ENCODE measurements around the gene ARHGEF10L. TPM values are rescaled to one million over a fixed set of nuclear protein-coding genes. Genes with fewer than 3 reads are reported as not detected.

The ARHGEF10L gene
- total and polyA plus RNA-seq, 4 donors, result 20.7 to 61.0 (median 42.1) TPM

DNA sequence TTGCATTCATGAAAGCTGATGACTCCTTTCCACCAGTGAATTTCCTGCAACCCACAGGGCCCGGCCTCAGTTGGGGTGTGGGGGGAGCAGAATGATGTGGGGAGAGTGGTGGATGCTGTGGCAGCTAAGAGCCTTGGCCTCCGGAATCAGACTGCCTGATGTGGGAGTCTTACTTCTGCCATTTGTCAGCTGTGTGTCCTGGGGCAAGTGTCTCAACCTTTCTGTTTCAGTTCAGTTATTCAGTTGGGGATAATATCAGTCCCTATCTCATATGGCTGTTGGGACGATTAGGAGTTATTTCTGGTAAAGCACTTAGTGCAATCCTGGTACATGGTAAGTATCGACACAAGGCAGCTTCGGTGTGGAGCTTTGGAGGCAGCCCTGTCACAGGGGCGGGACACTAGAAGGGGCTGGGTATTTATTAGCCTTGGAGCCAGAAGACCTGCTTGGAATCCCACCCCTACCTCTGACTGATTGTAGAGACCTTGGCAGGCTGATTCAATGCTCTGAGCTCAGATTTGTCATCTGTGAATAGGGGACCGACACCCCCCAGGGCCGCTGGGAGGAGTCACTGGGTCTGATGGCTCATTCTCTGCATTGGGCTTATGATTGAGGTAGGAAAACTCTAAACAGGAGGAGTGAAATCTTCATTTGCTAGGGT is 19.6 kb downstream of the ARHGEF10L start:
- Histone ChIP-seq H3K4me1 (ENCODE audit: control insufficient read depth, insufficient read depth, low read length) (peaks cover 63% of the 10 kb centered on the region), H3K27me3 (ENCODE audit: control insufficient read depth, insufficient read depth, low read length) (no peaks in the 10 kb centered on the region), H3K9me3 (ENCODE audit: control insufficient read depth, insufficient read depth, low read length) (no peaks in the 10 kb centered on the region), H3K36me3 (ENCODE audit: control insufficient read depth, insufficient read depth, low read length) (peaks cover 14% of the 10 kb centered on the region), H3K4me3 (ENCODE audit: low read depth, low read length) (no peak overlapping the region), H3K27ac (ENCODE audit: low read depth, low read length) (no peak overlapping the region)
- 44% methylated on average over 8 of the region's 8 CpGs for WGBS (ENCODE audit: insufficient coverage)
- DNase-seq (ENCODE audit: low read depth in 4 of 6, low spot score in 6 of 6), result no peak

DNA sequence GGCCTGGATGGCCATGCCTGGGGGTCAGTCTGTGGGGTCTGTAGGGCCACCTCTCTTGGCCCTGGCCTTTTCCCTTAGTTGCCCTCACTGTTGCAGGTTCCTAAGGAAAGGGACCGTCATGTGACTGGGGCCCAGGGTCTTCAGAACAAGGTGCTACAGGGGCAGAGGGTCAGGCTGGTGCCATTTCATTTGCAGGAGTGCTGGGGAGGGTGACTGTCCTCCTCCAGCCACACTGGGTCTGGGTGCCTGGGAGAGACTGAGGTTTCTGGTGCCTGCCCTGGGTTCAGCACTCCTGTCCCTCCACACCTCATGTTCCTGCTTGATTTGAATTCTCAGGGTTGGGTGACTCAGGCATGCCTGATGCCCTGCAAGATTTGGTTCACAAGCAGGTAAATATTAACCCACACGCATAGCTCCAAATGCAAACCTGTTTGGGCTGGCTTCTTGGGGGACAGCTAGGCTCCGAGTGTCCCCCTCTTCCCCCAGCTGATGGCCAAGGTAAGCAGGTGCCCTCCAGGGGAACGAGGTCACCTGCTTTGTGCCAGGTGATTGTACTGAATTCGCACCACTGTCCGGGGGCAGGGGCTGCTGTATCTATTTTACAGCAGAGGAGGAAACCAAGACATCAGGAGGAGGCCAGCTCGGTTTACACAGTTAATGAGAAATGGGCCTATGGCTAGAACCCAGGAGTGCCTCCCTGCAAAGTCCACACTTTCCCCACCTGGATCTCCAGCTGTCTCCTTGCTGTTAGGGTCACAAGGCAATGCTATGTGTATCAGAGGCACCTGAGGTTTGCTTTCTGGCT is 20.3 kb downstream of the ARHGEF10L start:
- WGBS (ENCODE audit: insufficient coverage), result 84% methylated on average over 6 of the region's 7 CpGs
- Histone ChIP-seq H3K36me3 (ENCODE audit: control insufficient read depth, insufficient read depth, low read length) (peaks cover 13% of the 10 kb centered on the region), H3K4me1 (ENCODE audit: control insufficient read depth, insufficient read depth, low read length) (peaks cover 63% of the 10 kb centered on the region)

DNA sequence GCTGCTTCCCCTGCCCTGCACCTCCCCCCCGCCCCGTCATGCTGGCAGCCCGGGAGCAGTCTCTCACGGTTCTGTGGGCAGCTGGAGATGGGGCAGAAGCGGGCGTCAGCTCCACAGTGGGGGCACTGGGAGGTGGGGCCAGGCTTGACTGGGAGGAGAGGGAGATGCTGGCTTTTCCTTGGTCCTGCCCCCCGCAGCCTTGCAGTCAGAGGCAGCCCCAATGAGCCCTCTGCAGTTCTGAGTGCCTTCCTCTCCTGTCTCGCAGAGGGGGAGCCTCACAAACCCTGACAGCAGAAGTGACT is 21.7 kb downstream of the ARHGEF10L start:
- peaks cover 77% of the 10 kb centered on the region for H3K4me1 ChIP-seq (ENCODE audit: control insufficient read depth, insufficient read depth, low read length)

More for the DNA sequence above, 20.3 kb downstream of the ARHGEF10L start:
- H3K4me3 ChIP-seq (ENCODE audit: low read depth, low read length), result no peak overlapping the region
- no peak overlapping the region for H3K27ac ChIP-seq (ENCODE audit: low read depth, low read length)
- DNase-seq (ENCODE audit: low read depth in 4 of 6, low spot score in 6 of 6), result no peak
- H3K9me3 ChIP-seq (ENCODE audit: control insufficient read depth, insufficient read depth, low read length), result no peaks in the 10 kb centered on the region
- H3K27me3 ChIP-seq (ENCODE audit: control insufficient read depth, insufficient read depth, low read length), result no peaks in the 10 kb centered on the region

DNA sequence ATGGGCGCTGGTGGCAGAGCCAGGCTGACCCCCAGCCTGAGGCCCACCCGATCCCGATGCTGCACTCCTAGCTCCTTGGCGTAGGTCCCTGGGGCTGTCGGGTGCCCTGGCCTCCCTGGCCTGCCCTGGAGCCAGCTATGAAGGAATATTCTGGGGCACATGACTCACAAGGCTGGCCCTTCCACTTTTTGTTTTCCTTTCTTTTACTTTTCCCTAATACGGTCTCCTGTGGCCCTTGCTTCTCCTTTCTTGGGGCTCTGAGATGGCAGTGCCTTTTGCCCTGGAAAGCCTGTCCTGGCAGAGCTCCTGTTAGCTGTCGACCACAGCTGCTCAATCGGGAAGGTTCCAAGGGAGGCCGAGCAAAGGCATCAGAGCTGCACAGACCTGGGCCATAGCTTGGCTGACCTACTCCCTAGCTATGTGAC is 22.1 kb downstream of the ARHGEF10L start:
- peak overlapping the region; percentile 77 for H3K27ac ChIP-seq (ENCODE audit: low read depth, low read length)
- H3K4me1 ChIP-seq (ENCODE audit: control insufficient read depth, insufficient read depth, low read length), result peaks cover 81% of the 10 kb centered on the region
- no peaks in the 10 kb centered on the region for H3K27me3 ChIP-seq (ENCODE audit: control insufficient read depth, insufficient read depth, low read length)
- no peak overlapping the region for H3K4me3 ChIP-seq (ENCODE audit: low read depth, low read length)
- H3K36me3 ChIP-seq (ENCODE audit: control insufficient read depth, insufficient read depth, low read length), result peaks cover 13% of the 10 kb centered on the region
- DNase-seq (ENCODE audit: low read depth in 4 of 6, low spot score in 6 of 6), result no peak
- 51% methylated on average over 9 of the region's 9 CpGs for WGBS (ENCODE audit: insufficient coverage)
- H3K9me3 ChIP-seq (ENCODE audit: control insufficient read depth, insufficient read depth, low read length), result no peaks in the 10 kb centered on the region

More for the DNA sequence above, 21.7 kb downstream of the ARHGEF10L start:
- no peaks in the 10 kb centered on the region for H3K27me3 ChIP-seq (ENCODE audit: control insufficient read depth, insufficient read depth, low read length)
- no peaks in the 10 kb centered on the region for H3K9me3 ChIP-seq (ENCODE audit: control insufficient read depth, insufficient read depth, low read length)
- peak overlapping the region; percentile 77 for H3K27ac ChIP-seq (ENCODE audit: low read depth, low read length)
- peaks cover 13% of the 10 kb centered on the region for H3K36me3 ChIP-seq (ENCODE audit: control insufficient read depth, insufficient read depth, low read length)
- H3K4me3 ChIP-seq (ENCODE audit: low read depth, low read length), result no peak overlapping the region
- peak in 1 of 6 donors; percentile 53 for DNase-seq (ENCODE audit: low read depth in 4 of 6, low spot score in 6 of 6)
- 48% methylated on average over 8 of the region's 8 CpGs for whole genome bisulfite sequencing (ENCODE audit: insufficient coverage)

DNA sequence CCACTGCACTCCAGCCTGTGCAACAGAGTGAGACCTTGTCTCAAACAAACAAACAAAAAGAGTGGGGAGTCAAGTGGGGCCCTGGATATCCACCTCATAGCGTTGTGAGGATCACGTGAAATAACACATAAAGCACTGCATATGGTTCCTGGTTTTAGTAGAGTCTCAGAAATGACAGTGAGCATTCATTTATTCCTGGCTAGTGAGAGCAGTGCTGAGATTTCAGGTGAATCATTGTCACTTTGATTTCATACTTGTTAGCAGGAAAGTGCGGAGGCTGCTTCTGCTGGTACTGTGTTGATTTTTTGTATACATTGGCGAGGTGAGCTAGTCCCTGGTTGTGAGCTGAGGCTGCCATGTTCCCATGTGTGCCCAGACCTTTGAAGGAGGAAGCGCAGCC is 22.9 kb downstream of the ARHGEF10L start:
- Histone ChIP-seq H3K27me3 (ENCODE audit: control insufficient read depth, insufficient read depth, low read length) (no peaks in the 10 kb centered on the region), H3K27ac (ENCODE audit: low read depth, low read length) (no peak overlapping the region), H3K36me3 (ENCODE audit: control insufficient read depth, insufficient read depth, low read length) (peaks cover 13% of the 10 kb centered on the region), H3K4me1 (ENCODE audit: control insufficient read depth, insufficient read depth, low read length) (peaks cover 89% of the 10 kb centered on the region), H3K9me3 (ENCODE audit: control insufficient read depth, insufficient read depth, low read length) (no peaks in the 10 kb centered on the region), H3K4me3 (ENCODE audit: low read depth, low read length) (no peak overlapping the region)
- DNase-seq (ENCODE audit: low read depth in 4 of 6, low spot score in 6 of 6), result no peak
- WGBS (ENCODE audit: insufficient coverage), result 90% methylated on average over 5 of the region's 5 CpGs

DNA sequence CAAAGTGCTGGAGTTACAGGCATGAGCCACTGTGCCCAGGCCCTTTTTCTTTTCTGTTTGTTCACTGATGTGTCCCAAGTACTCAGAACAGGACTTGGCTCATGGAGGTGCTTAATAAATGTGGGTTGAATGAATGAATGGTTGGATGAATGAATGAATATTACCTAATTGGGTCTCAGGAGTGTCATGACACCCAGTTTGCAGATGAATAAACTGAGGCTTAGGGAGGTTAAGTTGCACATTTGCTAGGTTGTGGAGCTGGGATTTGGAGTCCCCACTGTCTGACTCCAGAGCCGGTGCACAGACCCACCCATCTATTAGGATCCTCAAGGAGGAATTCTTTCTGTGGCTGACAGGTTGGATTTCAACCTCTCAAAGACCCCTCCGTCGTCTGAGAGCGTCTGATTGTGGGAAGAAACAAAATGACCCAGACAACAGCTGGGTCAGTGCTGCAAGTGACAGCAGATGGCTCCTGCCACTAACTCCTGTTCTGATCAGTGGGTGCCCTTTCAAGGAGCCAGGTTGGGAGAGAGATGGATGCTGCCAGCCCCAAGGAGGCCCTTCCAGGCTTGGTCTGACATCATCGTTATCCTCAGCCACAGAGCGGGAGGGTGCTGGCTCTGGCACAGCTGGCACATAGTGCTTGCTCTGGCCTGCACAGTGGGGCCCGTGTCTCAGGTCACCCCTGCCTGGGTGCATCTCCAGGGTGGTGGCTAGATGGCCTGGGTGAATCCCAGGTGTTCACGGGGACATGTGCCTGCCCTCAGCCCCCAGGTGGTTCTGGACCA is 24.2 kb downstream of the ARHGEF10L start:
- Histone ChIP-seq H3K4me1 (ENCODE audit: control insufficient read depth, insufficient read depth, low read length) (peaks cover 98% of the 10 kb centered on the region), H3K27me3 (ENCODE audit: control insufficient read depth, insufficient read depth, low read length) (no peaks in the 10 kb centered on the region), H3K27ac (ENCODE audit: low read depth, low read length) (peak overlapping the region; percentile 86), H3K4me3 (ENCODE audit: low read depth, low read length) (no peak overlapping the region), H3K36me3 (ENCODE audit: control insufficient read depth, insufficient read depth, low read length) (peaks cover 13% of the 10 kb centered on the region), H3K9me3 (ENCODE audit: control insufficient read depth, insufficient read depth, low read length) (no peaks in the 10 kb centered on the region)
- 34% methylated on average over 7 of the region's 8 CpGs for WGBS (ENCODE audit: insufficient coverage)
- peak in 1 of 6 donors; percentile 57 for DNase-seq (ENCODE audit: low read depth in 4 of 6, low spot score in 6 of 6)

DNA sequence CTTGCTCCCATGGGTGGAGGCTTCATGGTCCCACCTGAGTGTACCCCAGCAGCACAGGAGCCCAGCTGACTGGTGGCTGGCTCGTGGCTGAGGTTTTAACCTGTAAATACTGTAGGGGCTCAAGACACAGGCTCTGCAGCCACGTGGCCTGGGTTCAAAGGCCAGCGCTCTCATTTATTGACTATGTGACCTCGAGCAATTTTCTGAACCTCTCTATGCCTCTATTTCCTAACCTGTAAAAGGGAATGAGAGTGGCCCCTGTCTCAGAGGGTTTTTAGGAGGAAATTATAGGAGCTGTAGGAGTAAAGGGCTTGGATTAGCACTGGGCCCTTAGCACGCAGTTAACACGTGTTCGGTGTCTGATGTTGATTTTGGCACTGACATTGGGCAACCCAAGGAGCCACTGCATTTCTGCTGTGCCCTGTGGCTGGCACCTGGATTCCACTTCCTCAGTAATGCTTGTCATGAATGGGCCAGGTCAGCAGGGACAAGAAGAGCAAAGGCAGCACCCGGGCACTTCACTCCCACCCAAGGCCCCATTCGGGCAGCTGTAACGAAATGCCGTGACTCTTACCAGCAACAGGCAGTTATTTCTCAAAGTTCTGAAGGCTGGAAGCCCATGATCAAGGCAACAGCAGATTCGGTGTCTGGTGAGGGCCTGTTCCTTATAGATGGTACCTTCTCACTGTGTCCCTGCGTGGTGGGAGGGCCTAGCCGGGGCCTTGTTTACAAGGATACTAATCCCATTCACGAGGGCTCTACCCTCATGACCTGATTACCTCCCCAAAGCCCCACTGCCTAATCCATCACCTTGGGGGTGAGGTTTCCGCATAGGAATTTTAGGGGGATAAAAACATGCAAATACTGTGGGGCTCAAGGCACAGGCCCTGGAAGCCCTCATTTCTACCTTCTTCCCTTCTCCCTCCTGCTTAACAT is 25.2 kb downstream of the ARHGEF10L start:
- Histone ChIP-seq H3K4me1 (ENCODE audit: control insufficient read depth, insufficient read depth, low read length) (peaks cover 98% of the 10 kb centered on the region), H3K27me3 (ENCODE audit: control insufficient read depth, insufficient read depth, low read length) (no peaks in the 10 kb centered on the region), H3K36me3 (ENCODE audit: control insufficient read depth, insufficient read depth, low read length) (peaks cover 16% of the 10 kb centered on the region), H3K9me3 (ENCODE audit: control insufficient read depth, insufficient read depth, low read length) (no peaks in the 10 kb centered on the region), H3K27ac (ENCODE audit: low read depth, low read length) (peak overlapping the region; percentile 86), H3K4me3 (ENCODE audit: low read depth, low read length) (no peak overlapping the region)
- no peak for DNase-seq (ENCODE audit: low read depth in 4 of 6, low spot score in 6 of 6)
- 53% methylated on average over 11 of the region's 16 CpGs for WGBS (ENCODE audit: insufficient coverage)

DNA sequence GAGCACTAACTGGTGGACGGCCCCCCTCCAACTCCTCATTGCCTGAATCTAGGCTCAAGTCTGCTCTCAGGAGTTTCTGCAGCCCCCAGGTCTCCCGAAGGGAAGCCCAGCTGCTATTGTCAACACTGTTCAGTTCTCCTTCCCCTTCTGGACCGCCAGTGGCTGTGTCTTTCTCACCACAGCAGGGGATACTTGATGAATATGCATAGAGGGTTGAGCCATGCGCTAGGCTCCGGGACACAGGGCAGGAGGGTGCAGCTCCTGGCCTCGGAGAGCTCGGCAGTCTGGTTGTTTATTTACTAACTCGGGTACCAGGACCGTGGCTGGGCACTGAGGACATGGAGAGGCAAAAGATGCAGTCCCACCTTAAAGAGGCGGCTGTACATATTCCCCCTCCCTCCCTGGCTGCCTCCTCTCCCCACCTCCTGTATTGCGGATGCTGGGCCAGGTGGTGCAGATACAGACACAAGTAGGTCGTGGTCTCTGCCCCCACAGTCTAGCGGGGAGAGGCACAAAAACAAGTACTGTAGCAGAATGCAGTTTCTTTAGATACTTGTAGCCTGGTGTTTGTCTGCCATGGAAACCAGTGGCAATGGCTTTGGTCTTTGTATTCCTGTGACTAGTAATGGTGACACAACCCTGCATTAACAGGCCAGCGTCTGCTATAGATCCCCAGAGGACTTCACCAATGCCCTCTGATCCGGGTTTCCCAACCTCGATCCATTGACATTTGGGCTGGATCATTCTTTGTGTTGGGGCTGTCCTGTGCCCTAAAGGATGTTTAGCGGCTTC is 26.2 kb downstream of the ARHGEF10L start:
- Histone ChIP-seq H3K27me3 (ENCODE audit: control insufficient read depth, insufficient read depth, low read length) (no peaks in the 10 kb centered on the region), H3K4me3 (ENCODE audit: low read depth, low read length) (no peak overlapping the region), H3K9me3 (ENCODE audit: control insufficient read depth, insufficient read depth, low read length) (no peaks in the 10 kb centered on the region), H3K36me3 (ENCODE audit: control insufficient read depth, insufficient read depth, low read length) (peaks cover 16% of the 10 kb centered on the region), H3K4me1 (ENCODE audit: control insufficient read depth, insufficient read depth, low read length) (peaks cover 98% of the 10 kb centered on the region), H3K27ac (ENCODE audit: low read depth, low read length) (peak overlapping the region; percentile 86)
- WGBS (ENCODE audit: insufficient coverage), result 11% methylated on average over 11 of the region's 17 CpGs
- peak in 2 of 6 donors; percentile 50 to 65 for DNase-seq (ENCODE audit: low read depth in 4 of 6, low spot score in 6 of 6)
